Measurements from ENCODE around the gene DGCR2.

DNA sequence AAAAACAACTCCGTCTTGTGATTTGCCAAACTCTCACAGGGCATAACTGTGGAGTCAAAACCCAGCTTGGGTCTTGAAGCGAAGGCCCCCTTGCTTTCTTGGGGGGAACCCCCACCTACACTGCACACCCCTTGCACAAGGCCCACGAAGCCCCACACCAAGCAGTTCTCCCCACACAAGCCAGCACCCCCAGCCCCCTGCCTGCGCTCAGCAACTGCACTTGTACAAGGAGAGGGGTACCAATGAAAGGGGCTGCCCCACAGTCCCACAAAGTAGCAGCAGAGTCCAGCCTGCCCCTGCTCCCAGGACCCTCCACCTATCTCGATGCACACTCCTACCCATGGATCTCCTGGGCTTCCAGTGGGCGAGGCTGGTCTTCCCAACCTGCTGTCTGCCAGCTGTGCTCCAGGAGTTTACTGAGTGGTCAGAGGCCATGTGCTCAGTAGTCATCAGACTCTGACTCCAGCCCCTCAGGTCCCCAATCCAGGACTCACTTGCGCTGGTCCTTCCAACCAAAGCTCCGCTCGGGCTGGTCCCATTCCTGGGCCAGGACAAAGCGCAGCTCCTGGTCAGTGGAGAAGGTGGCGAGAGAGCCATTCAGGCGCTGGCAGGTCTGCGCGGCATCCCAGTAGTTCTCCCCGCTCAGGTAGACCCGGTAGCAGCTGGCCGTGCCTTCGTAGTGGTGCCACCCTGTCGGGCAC lies 57.7 kb downstream of the DGCR2 start:
- TF ChIP-seq YY1 (IDR thresholded peaks at IDR 0.05; ENCODE audit: insufficient read depth, insufficient read length), result no peak
- TF ChIP-seq ZNF274 (IDR thresholded peaks at IDR 0.05; ENCODE audit: low read depth, low read length), result no peak
